ENCODE data around the gene POP4.

Gene POP4

DNA sequence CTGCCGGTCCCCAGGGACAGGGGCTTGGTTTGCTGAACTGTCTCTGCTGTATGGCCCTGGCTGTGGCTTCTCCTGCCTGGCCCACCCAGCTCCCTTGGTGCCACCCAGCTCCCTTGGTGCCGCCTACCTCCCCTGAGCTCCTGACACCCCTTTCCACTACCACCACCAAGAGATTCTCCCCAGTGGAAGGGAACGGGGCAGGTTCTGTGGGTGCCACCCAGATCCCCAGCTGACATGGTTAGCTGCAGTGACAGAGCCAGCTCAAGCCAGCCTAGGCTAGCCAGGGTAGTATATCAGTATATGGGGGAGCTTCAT, 28.5 kb upstream of the POP4 start:
- no peak for DNase-seq

DNA sequence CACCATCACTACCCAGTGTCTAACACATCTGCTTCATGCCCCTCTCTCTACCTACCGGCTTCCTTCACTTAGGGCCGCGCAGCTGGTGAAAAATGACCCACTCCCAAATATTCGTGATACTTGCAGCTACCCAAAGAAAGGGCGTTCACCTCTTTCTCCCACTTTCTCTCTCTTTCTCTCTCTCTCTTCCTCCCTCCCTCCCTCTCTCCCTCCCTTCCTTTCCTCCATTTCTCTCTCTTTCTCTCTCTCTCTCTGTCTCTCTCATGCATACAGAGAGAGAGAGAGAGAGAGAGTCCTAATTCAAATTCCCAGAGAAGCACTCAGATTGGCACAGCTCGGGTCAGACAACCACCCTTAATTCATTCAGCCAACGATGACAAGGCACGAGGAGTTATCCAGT, 27.7 kb upstream of the POP4 start:
- no peak for DNase-seq

DNA sequence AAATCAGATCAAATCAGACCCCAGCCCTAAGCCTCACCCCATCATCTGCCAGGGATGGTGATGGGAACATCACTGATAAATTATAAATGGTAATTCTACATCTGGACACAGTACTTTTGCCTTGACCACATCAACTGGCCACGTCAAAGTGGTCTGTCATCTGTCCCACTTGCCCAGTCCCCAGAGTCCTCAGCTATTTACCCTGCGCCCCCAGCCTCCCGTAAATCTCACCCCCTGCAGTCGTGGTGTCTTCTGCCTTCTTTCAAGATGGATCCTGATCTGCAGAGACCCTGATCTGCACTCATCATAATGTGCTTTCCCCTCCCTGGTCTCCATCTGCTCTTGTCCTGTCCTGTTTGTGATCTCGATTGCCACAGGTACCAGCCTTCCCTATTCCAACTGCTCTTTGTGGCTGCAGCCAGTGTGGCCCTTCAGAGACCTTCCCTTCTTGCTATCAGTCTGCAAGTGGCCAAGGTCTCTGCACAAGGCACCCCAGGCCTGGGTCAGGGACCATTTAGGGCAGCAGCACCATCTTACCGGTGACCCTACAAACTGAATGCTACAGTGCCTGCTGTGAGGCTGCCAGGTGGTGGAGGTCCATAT, 26.7 kb upstream of the POP4 start:
- no peak for DNase-seq

DNA sequence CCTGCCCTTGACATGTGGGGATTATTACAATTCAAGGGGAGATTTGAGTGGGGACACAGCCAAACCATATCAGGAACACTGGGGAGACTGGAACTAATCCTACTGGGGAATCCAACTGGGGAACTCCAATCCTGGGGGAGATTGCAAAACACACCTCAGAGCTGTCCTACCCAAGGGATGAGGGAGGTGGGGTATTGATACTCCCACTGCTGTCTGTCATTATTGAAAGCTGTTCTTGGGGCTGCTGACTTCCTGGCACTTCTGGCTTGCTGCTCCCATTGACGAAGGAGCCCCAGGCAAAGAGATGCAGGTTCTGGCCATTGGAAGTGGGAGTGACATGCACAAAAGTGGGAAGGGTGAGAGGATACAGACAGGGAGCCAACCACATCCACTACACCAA, 24.7 kb upstream of the POP4 start:
- DNase-seq: no peak

DNA sequence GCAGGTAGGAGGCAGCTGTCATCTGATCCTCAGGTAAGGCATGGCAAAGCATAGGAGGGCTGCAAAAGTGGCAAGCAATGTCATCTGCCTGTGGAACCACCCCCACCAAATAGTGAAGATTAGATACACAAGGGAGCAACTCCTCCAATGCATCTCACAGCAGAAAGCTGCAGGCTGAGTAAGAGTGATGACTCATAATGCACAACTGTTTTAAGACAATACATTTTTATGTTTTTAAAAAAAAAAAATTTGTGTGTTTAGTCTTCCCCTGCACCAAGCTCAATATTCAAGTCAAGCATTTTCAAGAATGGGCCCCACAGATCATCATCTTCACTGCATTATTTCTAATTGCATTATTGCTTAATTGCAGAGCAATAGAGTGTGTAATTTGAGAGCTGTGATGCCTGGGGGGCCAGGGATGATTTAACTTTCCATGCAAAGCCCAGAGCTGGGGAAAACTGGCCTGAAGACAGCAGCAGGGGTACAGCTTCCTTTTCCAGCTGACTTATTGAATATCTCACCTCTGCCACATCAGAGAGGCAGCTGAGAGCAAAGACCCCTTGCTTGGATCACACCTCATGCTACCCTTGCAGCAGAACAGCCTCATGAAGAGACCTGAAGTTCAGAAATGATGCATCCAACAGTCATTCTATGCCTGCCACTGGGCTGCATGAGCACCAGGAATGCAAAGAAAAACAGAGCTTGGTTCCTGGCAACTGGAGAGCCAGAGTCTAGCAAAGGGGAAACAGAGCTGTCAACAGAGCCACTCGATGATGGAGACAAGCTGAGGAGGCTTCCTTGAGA, 22.7 kb upstream of the POP4 start:
- no peak for DNase-seq

DNA sequence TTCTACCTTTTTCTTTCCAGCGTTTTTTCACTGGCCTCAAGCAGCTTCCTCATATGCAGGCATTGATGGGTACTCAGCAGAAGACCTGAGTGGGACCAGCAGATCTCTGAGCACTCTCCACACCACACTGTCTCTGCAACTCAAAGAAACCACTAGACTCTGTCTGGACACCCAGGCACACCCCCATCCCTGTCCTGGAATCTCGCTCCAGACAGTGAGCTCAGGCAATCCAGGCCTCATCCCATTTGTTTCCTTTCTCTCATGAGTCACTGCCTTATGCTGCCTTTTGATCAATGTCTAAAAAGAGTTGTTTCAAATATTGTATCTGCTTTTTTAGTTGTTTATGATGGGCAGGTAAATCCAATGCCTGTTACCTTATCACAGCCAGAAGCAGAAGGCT, 19.7 kb upstream of the POP4 start:
- DNase-seq: no peak

DNA sequence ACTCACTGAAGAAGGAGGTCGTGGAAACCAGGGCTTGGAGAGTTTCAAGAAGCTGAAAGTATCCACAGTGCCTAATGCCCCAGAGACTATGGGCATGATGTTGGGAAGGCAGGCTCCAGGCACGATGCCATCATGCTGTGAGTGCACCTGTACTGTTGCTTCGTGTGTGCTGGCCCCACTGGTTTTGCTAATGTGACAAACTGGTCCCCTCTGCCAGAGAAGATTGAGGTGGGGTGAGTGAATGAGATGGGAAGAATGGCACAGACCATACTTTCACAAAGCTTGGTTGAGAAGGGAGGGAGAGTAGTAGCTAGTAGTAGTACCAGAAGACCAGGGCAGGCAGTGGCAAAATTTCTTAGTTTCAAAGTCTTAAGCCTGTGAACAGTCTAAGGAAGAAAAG, 19.0 kb upstream of the POP4 start:
- no peak for DNase-seq

DNA sequence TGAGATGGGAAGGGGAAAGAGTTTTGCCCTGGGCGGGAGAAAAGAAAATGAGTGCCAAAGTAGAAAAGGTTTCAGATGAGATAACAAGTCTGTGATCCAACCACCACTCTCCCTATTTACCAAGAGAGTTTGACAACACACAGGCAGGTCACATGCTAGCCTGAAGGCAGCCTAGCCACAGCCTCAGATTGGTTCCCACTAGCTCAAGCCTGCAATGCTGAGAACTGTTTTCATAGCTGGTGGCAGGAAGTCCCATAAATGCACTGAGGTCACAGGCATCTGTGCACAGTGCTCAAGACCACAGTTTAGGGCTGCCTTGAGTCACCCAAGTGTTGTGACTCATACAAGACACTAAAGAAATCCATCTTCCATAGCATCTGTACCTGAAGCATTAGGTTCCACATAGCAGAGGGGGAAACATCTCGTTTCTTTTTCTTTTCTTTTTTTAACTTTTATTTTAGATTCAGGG, 18.5 kb upstream of the POP4 start:
- peak in 1 of 4 experiments; percentile 12 for DNase-seq

DNA sequence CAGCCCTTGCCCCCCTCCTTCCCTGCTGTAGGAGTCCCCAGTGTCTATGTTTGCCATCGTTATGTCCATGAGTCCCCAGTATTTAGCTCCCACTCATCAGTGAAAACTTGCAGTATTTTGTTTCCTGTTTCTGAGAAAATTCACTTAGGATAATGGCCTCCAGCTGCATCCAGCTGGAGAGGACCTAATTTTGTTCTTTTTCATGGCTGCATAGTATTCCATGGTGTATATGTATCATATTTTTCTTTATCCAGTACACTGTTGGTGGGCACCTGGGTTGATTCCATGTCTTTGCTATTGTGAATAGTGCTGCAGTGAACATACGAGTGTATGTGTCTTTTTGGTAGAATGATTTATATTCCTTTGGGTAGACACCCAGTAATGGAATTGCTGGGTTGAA, 18.0 kb upstream of the POP4 start:
- no peak for DNase-seq

DNA sequence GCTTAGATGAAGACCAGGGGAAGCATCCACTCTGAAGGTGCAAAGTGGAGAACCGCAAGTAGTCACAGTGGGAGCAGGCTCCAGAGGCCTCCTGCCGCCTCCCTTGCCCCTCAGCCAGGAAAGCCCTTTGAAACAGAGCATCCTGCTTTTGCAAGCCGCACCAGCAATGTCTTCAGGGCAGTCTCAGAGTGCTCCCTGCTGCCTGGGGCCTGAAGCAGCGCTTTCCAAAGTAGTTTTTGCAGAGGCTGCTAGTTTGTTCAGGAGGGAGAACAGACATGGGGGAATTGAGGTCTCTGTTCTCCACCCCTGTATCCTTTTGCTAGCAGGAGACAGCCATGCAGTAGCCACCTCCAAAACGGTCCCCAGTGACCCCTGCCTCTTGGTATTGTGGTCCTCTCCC, 15.8 kb upstream of the POP4 start:
- no peak for DNase-seq

DNA sequence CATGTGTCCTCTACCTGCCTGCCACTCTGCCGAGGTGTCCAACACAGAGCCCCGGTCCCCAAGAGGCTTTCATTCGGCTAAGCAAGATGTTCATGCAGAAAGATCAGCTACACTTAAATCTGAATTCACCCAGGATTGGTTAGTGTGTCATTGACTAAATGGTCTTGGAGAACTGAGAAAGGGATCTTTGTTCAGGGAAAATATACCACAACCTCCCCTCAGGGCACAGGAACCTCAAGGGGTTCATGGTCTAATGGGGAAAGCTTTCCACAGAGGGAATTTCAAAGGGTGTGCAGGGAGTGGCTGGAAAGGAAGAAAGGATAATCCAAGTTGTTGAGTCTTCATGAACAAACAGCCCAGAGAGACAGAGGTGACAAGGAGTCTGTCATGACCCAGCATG, 14.4 kb upstream of the POP4 start:
- no peak for DNase-seq

DNA sequence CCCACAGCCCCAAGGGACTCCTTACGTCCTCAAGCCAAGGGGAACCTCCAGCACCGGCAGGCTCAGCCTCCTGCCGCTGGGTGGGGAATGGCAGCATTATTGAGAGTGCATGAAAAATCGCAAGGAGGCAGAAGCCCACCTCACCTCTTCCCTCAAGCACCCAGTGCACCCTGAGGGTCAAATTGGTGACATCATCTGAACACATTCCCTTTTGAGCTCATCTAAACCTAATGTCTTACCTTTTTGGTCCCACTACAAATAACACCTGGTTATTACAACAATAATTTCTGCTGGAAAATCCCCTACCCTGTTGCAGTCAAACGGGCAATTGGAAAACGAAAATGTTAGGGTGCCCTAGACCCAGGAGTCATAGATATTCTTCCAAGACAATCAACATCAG, 12.2 kb upstream of the POP4 start:
- DNase-seq: no peak

DNA sequence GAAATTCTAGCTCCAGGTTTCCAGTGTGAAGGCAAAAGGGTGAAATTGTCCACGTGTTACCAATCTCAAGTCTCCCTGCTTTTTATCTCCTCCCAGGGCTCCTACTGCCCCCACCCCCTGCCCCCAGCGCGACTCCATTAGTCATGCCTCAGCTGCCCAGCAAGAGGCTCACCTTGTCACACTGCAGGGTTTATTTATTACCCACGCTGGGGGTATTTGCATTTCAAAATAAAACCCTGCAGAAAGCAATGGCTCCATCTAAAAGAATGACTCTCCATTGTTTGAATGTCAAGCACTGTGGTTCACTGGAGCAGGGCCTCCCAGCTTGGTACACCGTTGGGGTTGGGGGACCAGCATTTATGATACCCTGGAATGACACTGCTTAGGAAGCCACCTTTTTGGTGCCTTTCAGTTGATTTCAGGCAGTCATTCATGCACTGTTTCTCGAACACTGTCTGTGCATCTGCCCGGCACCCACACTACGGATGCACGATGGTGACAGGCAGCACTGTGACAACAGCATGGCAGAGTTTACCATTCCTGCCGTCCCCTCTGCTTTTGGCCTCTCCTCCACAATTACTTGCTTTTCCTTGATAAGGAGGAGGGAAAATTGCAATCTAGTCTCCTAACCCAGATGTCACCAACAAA, 9.9 kb upstream of the POP4 start:
- no peak for DNase-seq

DNA sequence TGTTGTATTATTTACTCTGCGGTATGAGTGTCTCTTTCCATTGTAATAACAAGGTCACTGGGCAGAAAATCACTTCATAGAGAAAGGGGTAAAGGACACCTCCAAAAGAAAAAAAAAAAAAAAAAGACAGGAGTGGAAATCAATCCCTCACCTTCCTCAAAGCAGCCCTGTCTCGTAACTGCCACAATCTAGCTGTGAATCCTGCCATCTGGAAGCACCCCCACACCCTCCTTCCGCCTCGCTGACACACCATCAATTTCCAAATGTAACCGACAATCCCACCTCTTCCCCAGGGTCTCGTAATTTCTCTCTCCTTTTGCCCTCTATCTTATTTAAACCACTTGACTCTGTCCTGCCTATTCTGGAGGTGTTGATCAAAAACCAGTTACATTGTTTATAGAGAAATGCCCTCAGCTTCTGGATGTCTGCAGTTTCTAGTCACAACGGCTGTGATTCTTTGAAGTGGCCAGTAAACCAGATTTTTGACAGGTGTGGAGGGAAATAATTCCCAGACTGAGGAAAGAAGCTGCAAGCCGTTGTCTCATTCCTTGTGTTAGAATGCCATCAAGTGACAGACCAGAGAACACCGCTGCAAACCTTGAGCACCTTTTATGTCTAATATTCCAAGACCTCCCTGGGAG, 9.1 kb upstream of the POP4 start:
- no peak for DNase-seq

DNA sequence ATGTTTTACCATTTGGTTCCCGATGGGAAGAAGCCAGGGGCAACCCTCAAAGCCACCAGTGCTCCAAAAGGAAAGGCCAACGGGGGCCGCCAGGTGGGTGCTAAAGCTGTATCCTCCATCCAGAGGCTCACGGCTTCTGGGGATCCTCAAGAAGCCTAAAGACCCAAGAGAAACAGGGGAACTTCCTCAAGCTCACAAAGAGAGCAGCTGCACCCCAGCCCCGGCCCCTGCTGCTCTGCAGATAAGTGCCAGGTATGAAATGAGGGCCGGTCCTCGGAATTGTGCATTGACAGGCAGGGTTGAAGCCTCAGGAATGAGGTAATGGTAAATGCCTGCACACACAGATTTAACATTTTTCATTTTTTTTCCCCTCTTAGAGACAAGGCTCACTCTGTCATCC, 8.0 kb upstream of the POP4 start:
- no peak for DNase-seq

DNA sequence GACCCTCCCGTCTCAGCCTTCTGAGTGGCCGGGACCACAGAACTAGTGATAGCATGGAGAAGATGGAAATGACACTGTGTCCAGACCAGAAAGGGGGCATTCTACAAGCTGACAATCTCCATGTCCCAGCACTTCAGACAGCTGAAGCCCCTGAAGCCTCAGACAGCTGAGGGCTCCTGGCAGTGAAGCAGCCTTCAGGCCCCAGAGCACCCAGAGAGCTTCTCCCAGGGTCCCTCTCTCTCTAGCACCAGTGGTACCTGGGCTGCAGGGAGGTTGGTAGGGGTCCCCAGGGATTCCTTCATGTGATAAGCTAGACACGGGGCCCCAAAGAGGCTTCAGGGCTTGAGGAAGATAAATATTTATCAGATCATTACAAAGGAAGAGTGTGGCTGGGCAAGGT, 7.6 kb upstream of the POP4 start:
- no peak for DNase-seq

DNA sequence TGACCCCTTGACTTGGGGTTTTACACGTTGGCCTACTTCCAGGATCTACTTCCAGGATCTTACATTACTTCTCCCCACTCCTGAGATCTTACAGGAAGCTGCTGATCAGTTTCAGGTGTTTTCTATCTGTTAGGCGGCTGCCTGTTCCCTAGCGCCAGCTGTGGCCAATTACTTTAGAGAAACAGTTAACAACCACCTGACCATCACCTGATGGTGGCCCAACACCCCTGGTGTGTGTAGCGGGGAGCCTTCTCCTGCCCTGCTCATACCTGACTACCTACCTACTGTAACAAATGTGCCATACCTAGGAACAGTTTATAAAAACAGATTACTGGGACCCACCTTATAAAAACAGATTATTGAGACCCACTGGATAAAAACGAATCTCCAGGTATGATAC, 2.8 kb upstream of the POP4 start:
- no peak for DNase-seq

DNA sequence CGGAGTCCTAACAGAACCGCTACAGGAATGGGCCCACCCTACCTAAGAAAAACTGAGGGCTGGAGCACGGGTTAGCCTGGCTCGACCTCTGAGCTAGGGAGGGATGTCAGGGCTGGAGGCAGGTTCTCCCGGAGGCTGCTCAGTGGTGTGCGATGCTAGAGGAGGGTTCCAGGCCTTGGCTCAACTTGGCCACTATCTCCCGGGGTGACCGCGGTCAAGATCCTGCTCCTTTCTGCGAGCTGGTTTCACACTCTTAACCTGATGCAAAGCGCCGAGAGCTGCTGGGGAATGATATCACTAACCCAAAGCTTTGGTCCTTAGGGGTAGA, 301 bp downstream of the POP4 start:
- DNase-seq: no peak

DNA sequence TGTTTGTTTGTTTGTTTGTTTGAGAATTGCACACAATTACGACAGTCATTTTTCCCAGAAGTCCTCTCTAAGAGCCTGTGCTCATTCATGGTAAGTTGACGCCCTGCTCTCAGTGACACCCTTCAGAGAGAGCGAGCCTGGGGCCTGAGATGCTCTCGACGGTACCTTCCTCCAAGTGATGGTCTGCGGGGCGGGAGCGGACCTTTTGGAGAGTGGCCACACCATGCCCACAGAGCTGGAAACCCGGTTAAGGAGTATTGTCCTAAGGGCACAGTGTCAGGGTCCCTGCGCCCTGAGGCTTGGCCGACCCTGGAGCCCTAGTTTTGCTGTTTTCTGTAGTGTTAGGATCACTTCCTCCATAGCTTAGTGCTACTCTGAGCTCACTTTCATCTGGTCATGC, 3.6 kb downstream of the POP4 start:
- no peak for DNase-seq

DNA sequence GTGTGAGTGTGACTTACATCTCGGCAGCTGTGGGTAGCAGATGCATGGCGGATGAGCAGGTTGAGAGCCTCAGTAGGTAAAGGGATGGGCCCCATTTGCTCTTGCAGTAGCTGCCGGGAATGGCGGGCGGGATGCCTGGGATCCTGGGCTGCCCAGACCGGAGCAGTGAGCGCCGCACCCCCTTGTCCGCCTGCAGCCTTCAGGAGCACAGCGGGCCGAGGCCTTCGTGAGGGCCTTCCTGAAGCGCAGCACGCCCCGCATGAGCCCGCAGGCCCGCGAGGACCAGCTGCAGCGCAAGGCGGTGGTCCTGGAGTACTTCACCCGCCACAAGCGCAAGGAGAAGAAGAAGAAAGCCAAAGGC, 4.1 kb downstream of the POP4 start:
- DNase-seq: no peak

DNA sequence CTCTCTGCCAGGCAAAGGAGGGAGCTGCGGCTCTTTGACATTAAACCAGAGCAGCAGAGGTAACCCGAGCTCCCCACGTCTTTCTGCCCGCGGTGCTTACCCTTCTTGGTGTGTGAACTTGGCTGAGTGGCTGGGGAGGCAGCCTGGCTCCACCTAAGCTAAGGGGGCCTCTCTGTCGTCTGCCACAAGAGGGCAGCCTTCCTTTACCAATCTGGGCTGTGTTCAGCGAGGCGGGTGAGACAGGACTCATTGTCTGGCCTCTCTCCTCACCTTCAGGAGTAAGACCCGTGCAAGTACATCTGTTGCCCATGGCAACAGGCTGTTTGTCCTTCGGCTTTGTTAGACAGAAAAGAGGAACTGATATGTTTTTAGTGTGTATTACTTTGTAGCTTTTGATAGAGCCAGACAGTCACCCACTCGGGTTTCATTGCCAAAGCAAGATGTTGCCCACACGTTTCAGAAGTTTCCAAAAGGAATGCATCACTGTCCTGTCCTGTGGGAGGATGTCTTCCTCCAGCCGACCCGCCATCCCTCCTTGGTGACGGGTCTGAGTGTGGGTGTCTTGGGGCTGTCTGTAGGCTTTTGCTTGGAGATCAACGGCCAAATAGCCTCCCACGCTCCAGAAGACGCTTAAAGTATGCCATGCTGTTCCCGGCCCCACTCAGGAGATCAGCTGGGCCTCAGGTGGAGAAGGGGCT, 4.6 kb downstream of the POP4 start:
- peak; percentile 60 to 71 (median 66) for DNase-seq

DNA sequence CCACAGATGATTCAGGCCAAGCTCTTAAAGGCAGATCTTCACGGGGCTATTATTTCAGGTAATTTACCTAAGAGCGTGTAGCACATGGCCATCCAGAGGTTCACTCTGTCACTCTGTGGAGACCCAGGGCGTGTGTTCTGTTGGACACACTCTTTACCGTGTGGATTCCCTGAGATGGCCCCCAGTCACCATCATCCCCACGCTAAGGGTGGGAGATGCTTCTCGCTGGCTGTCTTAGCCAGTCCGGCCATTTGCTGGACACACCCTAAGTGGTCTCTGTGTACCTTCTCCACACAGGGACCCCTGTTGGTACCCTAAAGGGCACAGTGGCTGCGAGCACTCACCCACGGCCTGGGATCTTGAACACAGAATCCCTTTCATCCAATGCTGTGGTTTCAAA, 6.0 kb downstream of the POP4 start:
- DNase-seq: no peak

DNA sequence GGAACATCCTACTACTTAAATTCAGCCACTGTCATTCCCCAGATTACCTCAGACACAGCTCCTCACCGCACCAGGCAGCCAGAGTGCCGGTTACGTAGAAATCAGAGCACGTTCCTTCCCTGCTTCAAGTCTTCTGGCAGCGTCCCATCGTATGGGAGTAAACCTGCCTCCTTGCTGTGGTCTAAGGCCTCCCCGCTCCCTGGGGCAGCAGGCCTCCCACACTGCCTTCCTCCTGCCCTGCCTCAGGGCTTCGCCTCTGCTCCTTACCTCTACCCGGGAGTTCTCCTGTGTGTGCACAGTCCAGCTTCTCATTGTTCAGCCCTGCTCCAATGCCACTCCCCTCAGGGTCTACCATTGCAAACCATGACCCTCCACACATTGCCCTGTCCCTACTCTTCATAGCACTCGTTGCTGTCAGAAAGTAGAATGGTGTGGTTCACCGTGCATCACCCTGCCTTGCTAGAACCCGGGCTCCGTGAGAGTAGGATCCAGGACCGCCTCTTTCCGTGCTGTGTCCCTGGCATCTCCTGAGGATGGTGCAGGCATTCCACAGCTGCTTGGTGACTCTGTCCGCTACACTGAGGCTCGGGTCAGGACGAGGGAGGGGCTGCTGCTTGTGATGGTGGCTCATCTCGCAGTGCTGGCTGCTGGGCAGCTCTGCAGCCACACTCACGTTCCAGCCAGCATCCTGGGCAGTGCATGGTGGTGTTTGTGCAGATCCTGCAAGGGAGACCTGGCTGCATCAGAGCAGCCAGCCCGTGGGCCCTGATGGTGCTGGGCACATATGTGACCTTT, 6.9 kb downstream of the POP4 start:
- DNase-seq: no peak

Data from activated CD4-positive, CD25-positive, alpha-beta regulatory T cell (primary cell).